Measurements from ENCODE around the gene CCDC175.

The CCDC175 gene

DNA sequence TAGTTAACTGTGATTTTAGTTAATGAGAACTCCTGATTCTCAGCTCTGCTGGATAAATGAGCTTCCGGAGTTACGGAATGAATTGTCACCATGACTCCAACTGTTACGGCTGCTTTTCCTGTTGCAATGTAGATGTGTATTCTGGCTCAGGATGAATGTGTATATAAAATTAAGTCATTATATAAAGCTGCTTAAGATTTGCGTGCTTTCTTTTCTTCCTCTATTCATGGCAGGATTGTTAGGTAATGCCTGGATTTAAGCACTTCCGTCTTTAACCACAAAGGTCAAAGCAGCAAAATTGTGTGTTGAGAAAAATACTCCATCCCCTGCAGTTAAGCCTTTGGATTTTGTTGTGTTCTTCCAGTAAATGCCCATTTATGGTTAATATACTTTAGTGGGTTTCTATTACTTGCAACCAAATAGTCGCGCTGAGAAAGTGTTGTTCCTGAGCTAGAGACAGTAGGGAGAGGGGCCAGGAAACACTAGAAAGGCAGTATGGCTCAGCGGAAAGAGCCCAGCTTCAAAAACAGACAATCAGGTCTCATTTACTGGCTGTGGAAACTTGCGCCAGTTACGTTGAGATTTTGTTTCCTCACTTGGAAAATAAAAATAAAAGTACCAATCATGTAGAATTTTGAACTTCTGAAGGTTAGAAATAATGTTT, 9.4 kb upstream of the CCDC175 start:
- Histone ChIP-seq H3K79me2 (ENCODE audit: control insufficient read depth, insufficient read depth, low read length, poor library complexity) (no peaks in the 10 kb centered on the region), H2BK120ac (ENCODE audit: insufficient read depth, low read length, poor library complexity) (no peak overlapping the region), H2AFZ (ENCODE audit: insufficient read depth, low read length, poor library complexity) (no peak overlapping the region), H3K23ac (ENCODE audit: low read length) (no peak overlapping the region), H4K12ac (ENCODE audit: low read depth, low read length) (no peak overlapping the region), H2BK12ac (ENCODE audit: low read length) (no peak overlapping the region), H2BK5ac (ENCODE audit: low read depth, low read length, poor library complexity) (no peak overlapping the region), H3K4ac (ENCODE audit: low read depth, low read length) (no peak overlapping the region), H3K36me3 (ENCODE audit: control insufficient read depth in 1 of 2, insufficient read depth in 2 of 2, low read length in 2 of 2) (no peaks in the 10 kb centered on the region), H3K14ac (ENCODE audit: low read length) (no peak overlapping the region), H3K4me2 (ENCODE audit: low read length) (no peak overlapping the region), H2AK5ac (ENCODE audit: low read length) (no peak overlapping the region), H4K91ac (ENCODE audit: low read depth, low read length) (no peak overlapping the region), H3K4me3 (ENCODE audit: low read depth, low read length) (no peak overlapping the region), H3K9me3 (ENCODE audit: insufficient read depth, low read depth, low read length) (no peaks in the 10 kb centered on the region), H3K27me3 (ENCODE audit: insufficient read depth, low read length) (no peaks in the 10 kb centered on the region), H3K27ac (ENCODE audit: low read depth, low read length) (no peak overlapping the region), H3K4me1 (ENCODE audit: control insufficient read depth in 1 of 2, insufficient read depth in 2 of 2, low read length in 2 of 2) (no peaks in the 10 kb centered on the region), H3K79me1 (ENCODE audit: low read length) (no peaks in the 10 kb centered on the region), H3K18ac (ENCODE audit: low read length) (no peak overlapping the region), H3K9ac (ENCODE audit: low read length) (no peak overlapping the region), H4K8ac (ENCODE audit: low read depth, low read length) (no peak overlapping the region)
- peak in 1 of 2 donors; percentile 5 for DNase-seq
- no CpG with 5 or more reads among the region's 10 CpGs for WGBS (ENCODE audit: extremely low coverage, insufficient coverage, insufficient read length)

GRCh38 chr14:59583755-59584154, 7.1 kb upstream of the CCDC175 start:
- H3K4ac ChIP-seq (ENCODE audit: low read depth, low read length), result no peak overlapping the region
- no peak overlapping the region for H3K27ac ChIP-seq (ENCODE audit: low read depth, low read length)
- no peaks in the 10 kb centered on the region for H3K4me1 ChIP-seq (ENCODE audit: control insufficient read depth in 1 of 2, insufficient read depth in 2 of 2, low read length in 2 of 2)
- no peak overlapping the region for H2BK12ac ChIP-seq (ENCODE audit: low read length)
- no peaks in the 10 kb centered on the region for H3K79me1 ChIP-seq (ENCODE audit: low read length)
- H3K23ac ChIP-seq (ENCODE audit: low read length), result no peak overlapping the region
- no peak overlapping the region for H2AFZ ChIP-seq (ENCODE audit: insufficient read depth, low read length, poor library complexity)
- no peak overlapping the region for H3K4me2 ChIP-seq (ENCODE audit: low read length)
- no peak overlapping the region for H4K12ac ChIP-seq (ENCODE audit: low read depth, low read length)
- WGBS (ENCODE audit: extremely low coverage, insufficient coverage, insufficient read length), result no CpG with 5 or more reads among the region's 2 CpGs
- H3K27me3 ChIP-seq (ENCODE audit: insufficient read depth, low read length), result no peaks in the 10 kb centered on the region
- no peaks in the 10 kb centered on the region for H3K9me3 ChIP-seq (ENCODE audit: insufficient read depth, low read depth, low read length)
- no peak for DNase-seq
- H2AK5ac ChIP-seq (ENCODE audit: low read length), result no peak overlapping the region
- no peaks in the 10 kb centered on the region for H3K79me2 ChIP-seq (ENCODE audit: control insufficient read depth, insufficient read depth, low read length, poor library complexity)
- H3K18ac ChIP-seq (ENCODE audit: low read length), result no peak overlapping the region
- H3K36me3 ChIP-seq (ENCODE audit: control insufficient read depth in 1 of 2, insufficient read depth in 2 of 2, low read length in 2 of 2), result no peaks in the 10 kb centered on the region
- H3K14ac ChIP-seq (ENCODE audit: low read length), result no peak overlapping the region
- no peak overlapping the region for H4K91ac ChIP-seq (ENCODE audit: low read depth, low read length)
- H3K9ac ChIP-seq (ENCODE audit: low read length), result no peak overlapping the region
- no peak overlapping the region for H2BK120ac ChIP-seq (ENCODE audit: insufficient read depth, low read length, poor library complexity)
- no peak overlapping the region for H2BK5ac ChIP-seq (ENCODE audit: low read depth, low read length, poor library complexity)
- H3K4me3 ChIP-seq (ENCODE audit: low read depth, low read length), result no peak overlapping the region
- H4K8ac ChIP-seq (ENCODE audit: low read depth, low read length), result no peak overlapping the region

GRCh38 chr14:59582845-59583509, 6.4 kb upstream of the CCDC175 start:
- no peaks in the 10 kb centered on the region for H3K4me1 ChIP-seq (ENCODE audit: control insufficient read depth in 1 of 2, insufficient read depth in 2 of 2, low read length in 2 of 2)
- H3K23ac ChIP-seq (ENCODE audit: low read length), result no peak overlapping the region
- H2BK12ac ChIP-seq (ENCODE audit: low read length), result no peak overlapping the region
- no peak overlapping the region for H3K14ac ChIP-seq (ENCODE audit: low read length)
- H3K4me3 ChIP-seq (ENCODE audit: low read depth, low read length), result no peak overlapping the region
- no peak overlapping the region for H4K91ac ChIP-seq (ENCODE audit: low read depth, low read length)
- no peak overlapping the region for H3K27ac ChIP-seq (ENCODE audit: low read depth, low read length)
- H3K79me2 ChIP-seq (ENCODE audit: control insufficient read depth, insufficient read depth, low read length, poor library complexity), result no peaks in the 10 kb centered on the region
- H3K9me3 ChIP-seq (ENCODE audit: insufficient read depth, low read depth, low read length), result no peaks in the 10 kb centered on the region
- H3K4me2 ChIP-seq (ENCODE audit: low read length), result no peak overlapping the region
- no peak overlapping the region for H2BK5ac ChIP-seq (ENCODE audit: low read depth, low read length, poor library complexity)
- no peak overlapping the region for H2AFZ ChIP-seq (ENCODE audit: insufficient read depth, low read length, poor library complexity)
- no CpG with 5 or more reads among the region's 23 CpGs for WGBS (ENCODE audit: extremely low coverage, insufficient coverage, insufficient read length)
- no peak overlapping the region for H3K18ac ChIP-seq (ENCODE audit: low read length)
- no peaks in the 10 kb centered on the region for H3K27me3 ChIP-seq (ENCODE audit: insufficient read depth, low read length)
- H3K9ac ChIP-seq (ENCODE audit: low read length), result no peak overlapping the region
- no peak overlapping the region for H3K4ac ChIP-seq (ENCODE audit: low read depth, low read length)
- H2BK120ac ChIP-seq (ENCODE audit: insufficient read depth, low read length, poor library complexity), result no peak overlapping the region
- H4K8ac ChIP-seq (ENCODE audit: low read depth, low read length), result no peak overlapping the region
- H4K12ac ChIP-seq (ENCODE audit: low read depth, low read length), result no peak overlapping the region
- H3K79me1 ChIP-seq (ENCODE audit: low read length), result no peaks in the 10 kb centered on the region
- no peaks in the 10 kb centered on the region for H3K36me3 ChIP-seq (ENCODE audit: control insufficient read depth in 1 of 2, insufficient read depth in 2 of 2, low read length in 2 of 2)
- no peak overlapping the region for H2AK5ac ChIP-seq (ENCODE audit: low read length)
- no peak for DNase-seq

DNA sequence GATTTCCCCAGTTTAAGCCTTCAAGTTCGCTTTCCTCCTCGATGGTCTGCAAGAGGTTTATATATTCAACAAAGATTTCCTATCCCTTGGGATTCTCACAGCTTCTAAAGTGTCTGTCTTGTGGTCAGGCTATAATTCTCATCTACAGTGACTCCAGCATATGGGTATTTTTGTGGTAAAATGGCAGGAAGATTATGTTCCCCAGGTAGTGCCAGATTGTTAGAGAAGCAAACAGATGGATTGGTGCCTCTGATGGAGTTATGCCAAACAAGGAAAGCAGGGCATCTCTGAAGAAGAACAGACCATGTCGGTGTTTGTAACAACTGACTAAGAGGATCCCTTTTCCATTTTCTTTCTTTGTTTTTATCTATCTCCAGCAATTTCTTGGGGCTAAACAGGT, 5.5 kb upstream of the CCDC175 start:
- Histone ChIP-seq H3K23ac (ENCODE audit: low read length) (no peak overlapping the region), H3K79me2 (ENCODE audit: control insufficient read depth, insufficient read depth, low read length, poor library complexity) (no peaks in the 10 kb centered on the region), H3K14ac (ENCODE audit: low read length) (no peak overlapping the region), H2BK5ac (ENCODE audit: low read depth, low read length, poor library complexity) (no peak overlapping the region), H3K4me3 (ENCODE audit: low read depth, low read length) (no peak overlapping the region), H2AFZ (ENCODE audit: insufficient read depth, low read length, poor library complexity) (no peak overlapping the region), H3K79me1 (ENCODE audit: low read length) (no peaks in the 10 kb centered on the region), H3K4me2 (ENCODE audit: low read length) (no peak overlapping the region), H4K91ac (ENCODE audit: low read depth, low read length) (no peak overlapping the region), H2AK5ac (ENCODE audit: low read length) (no peak overlapping the region), H3K36me3 (ENCODE audit: control insufficient read depth in 1 of 2, insufficient read depth in 2 of 2, low read length in 2 of 2) (no peaks in the 10 kb centered on the region), H4K8ac (ENCODE audit: low read depth, low read length) (no peak overlapping the region), H3K27me3 (ENCODE audit: insufficient read depth, low read length) (no peaks in the 10 kb centered on the region), H3K4me1 (ENCODE audit: control insufficient read depth in 1 of 2, insufficient read depth in 2 of 2, low read length in 2 of 2) (no peaks in the 10 kb centered on the region), H2BK120ac (ENCODE audit: insufficient read depth, low read length, poor library complexity) (no peak overlapping the region), H2BK12ac (ENCODE audit: low read length) (no peak overlapping the region), H3K9me3 (ENCODE audit: insufficient read depth, low read depth, low read length) (no peaks in the 10 kb centered on the region), H3K18ac (ENCODE audit: low read length) (no peak overlapping the region), H3K27ac (ENCODE audit: low read depth, low read length) (no peak overlapping the region), H4K12ac (ENCODE audit: low read depth, low read length) (no peak overlapping the region), H3K4ac (ENCODE audit: low read depth, low read length) (no peak overlapping the region), H3K9ac (ENCODE audit: low read length) (no peak overlapping the region)
- no CpG with 5 or more reads among the region's 3 CpGs for WGBS (ENCODE audit: extremely low coverage, insufficient coverage, insufficient read length)
- no peak for DNase-seq
